Posterior cingulate gyrus (tissue), 11 donors: ENCODE results near the gene KCTD19.

Source experiments
- DNase-seq, 10 donors: peaks; one replicate each; pipeline versions ENCODE4 v3.0.0 to v3.0.0-alpha.2; 2020 to 2021; ENCODE audit warnings: mixed read lengths in 3 of 10
- intact Hi-C: fragments of 100-400 bp; cut with DNase I; formaldehyde crosslinking; loops from one replicate; pipeline ENCODE4 v1.15.1; 2023

KCTD19 gene

GRCh38 chr16:67265834-67266233, 60.7 kb downstream of the KCTD19 start:
- intact Hi-C loops, result no loop called here
- DNase-seq, result peak in 3 of 10 donors; percentile 9 to 40 (median 25)

GRCh38 chr16:67264866-67265265, 61.7 kb downstream of the KCTD19 start:
- intact Hi-C loops, result no loop called here
- peak in 3 of 10 donors; percentile 10 to 24 (median 13) for DNase-seq

- DNase-seq, result peak in 3 of 10 donors; percentile 40 to 78 (median 49)
- intact Hi-C loops, result no loop called here
Observed at GRCh38 chr16:67264277-67264676, 62.3 kb downstream of the KCTD19 start.

- intact Hi-C loops, result no loop called here
Observed at GRCh38 chr16:67263201-67263600, 63.3 kb downstream of the KCTD19 start.

GRCh38 chr16:67260426-67261063, 66.0 kb downstream of the KCTD19 start:
- intact Hi-C loops, result no loop called here
- peak in 4 of 10 donors; percentile 17 to 83 (median 66) for DNase-seq

More at GRCh38 chr16:67263201-67263600, 63.3 kb downstream of the KCTD19 start:
- DNase-seq, result peak in 1 of 10 donors; percentile 13

GRCh38 chr16:67259705-67260104, 66.8 kb downstream of the KCTD19 start:
- DNase-seq, result peak in 4 of 10 donors; percentile 15 to 85 (median 82)
- intact Hi-C loops, result no loop called here

- intact Hi-C loops, result no loop called here
- peak in 2 of 10 donors; percentile 49 to 70 for DNase-seq
Observed at GRCh38 chr16:67258161-67258835, 68.2 kb downstream of the KCTD19 start.

GRCh38 chr16:67257486-67258160, 68.9 kb downstream of the KCTD19 start:
- DNase-seq, result peak in 2 of 10 donors; percentile 62 to 68
- intact Hi-C loops, result no loop called here

GRCh38 chr16:67256701-67257230, 69.8 kb downstream of the KCTD19 start:
- intact Hi-C loops, result no loop called here
- DNase-seq, result peak in 2 of 10 donors; percentile 25 to 33

GRCh38 chr16:67255553-67256221, 70.9 kb downstream of the KCTD19 start:
- peak in 2 of 10 donors; percentile 48 to 70 for DNase-seq
- intact Hi-C loops, result no loop called here

GRCh38 chr16:67254801-67255552, 71.6 kb downstream of the KCTD19 start:
- DNase-seq, result peak in 2 of 10 donors; percentile 54 to 59
- intact Hi-C loops, result no loop called here

- DNase-seq, result peak in 4 of 10 donors; percentile 20 to 80 (median 63)
- intact Hi-C loops, result no loop called here
Observed at GRCh38 chr16:67252609-67253497, 73.7 kb downstream of the KCTD19 start.

GRCh38 chr16:67250045-67250327, 76.6 kb downstream of the KCTD19 start:
- DNase-seq, result peak in 2 of 10 donors; percentile 46 to 53
- intact Hi-C loops, result no loop called here

GRCh38 chr16:67249178-67250044, 77.1 kb downstream of the KCTD19 start:
- intact Hi-C loops, result no loop called here
- peak in 2 of 10 donors; percentile 74 for DNase-seq

- intact Hi-C loops, result no loop called here
- peak in 5 of 10 donors; percentile 27 to 87 (median 82) for DNase-seq
Observed at GRCh38 chr16:67248401-67249177, 78.0 kb downstream of the KCTD19 start, which contains the start of gene SLC9A5. Gene SLC9A5 (plus strand): TSS chr16:67248979. CDS start chr16:67249015, 36 bp downstream.

- DNase-seq, result no peak
Observed at GRCh38 chr16:67248073-67248400, 78.5 kb downstream of the KCTD19 start.

More at GRCh38 chr16:67248073-67248400, 78.5 kb downstream of the KCTD19 start:
- intact Hi-C loops, result no loop called here
